K562 (cell line): ENCODE data around the gene CXXC4. TPM values are rescaled to one million over a fixed set of nuclear protein-coding genes. Genes with fewer than 3 reads are reported as not detected.

Experiments used
- NCOA6 ChIP-seq: fragments of 450-650 bp; IDR thresholded peaks from 2 replicates; pipeline ENCODE4 v1.6.1; 2017; ENCODE audit warnings: mild to moderate bottlenecking
- ZMIZ1 ChIP-seq, 2 experiments: fragments of 150-350 bp in 1 of 2; IDR thresholded peaks; 2 replicates each; pipeline ENCODE4 v1.6.1; 2012 to 2016; ENCODE audit warnings: low read depth in 2 of 2, low read length in 2 of 2, mild to moderate bottlenecking in 1 of 2, moderate library complexity in 1 of 2
- ZNF263 ChIP-seq: sonication (generic); formaldehyde crosslinking; IDR thresholded peaks from 2 replicates; pipeline ENCODE4 v1.8.0; 2022; ENCODE audit warnings: mild to moderate bottlenecking, missing genetic modification reagents, borderline replicate concordance
- polyA plus RNA-seq, 8 experiments: library from polyadenylated mRNA; depleted of rRNA in 4 of 8; stranded (reverse) in 5 of 8; unstranded in 3 of 8; fragments of >200 nt; fragmentation: Nextera tagmentation in 2 of 8; fragmentation: Illumina TruSeq in 1 of 8; extraction: Ambion mirVana in 2 of 8; extraction: Trizol in 1 of 8; gene quantifications; 2 replicates each; pipeline versions ENCODE4 v1.2.1 to v1.2.3, GENCODE V29; 2011 to 2014; ENCODE audit warnings: inconsistent platforms in 1 of 8, missing spikeins in 1 of 8
- total RNA-seq, 7 experiments: library from RNA; depleted of rRNA in 6 of 7; stranded (reverse); fragments of >200 nt in 6 of 7; fragmentation: Illumina TruSeq in 2 of 7; extraction: Trizol in 2 of 7; gene quantifications; 2 replicates each; pipeline versions ENCODE4 v1.2.1 to v1.2.3, GENCODE V29; 2011 to 2021; ENCODE audit warnings: low replicate concordance in 1 of 7

Gene CXXC4
- total and polyA plus RNA-seq, 9 of the 15 experiments (the other 6 are each of a cell fraction or from before 2014, with no cell fraction given): not detected

- TF ChIP-seq ZMIZ1 (IDR thresholded peaks at IDR 0.05; ENCODE audit: low read depth in 2 of 2, low read length in 2 of 2) (no peak), ZNF263 (no peak), NCOA6 (no peak)
- TF ChIP-seq, all 486 proteins: peak for 0
Measured at GRCh38 chr4:104420766-104421165, 73.9 kb downstream of the CXXC4 start (continued).
